AG09319 (cell line): ENCODE results near the gene ADORA2A.

ENCODE experiments used
- DNase-seq: peaks from one replicate; pipeline ENCODE4 v3.0.0-alpha.2; 2010; ENCODE audit warnings: low read depth; ENCODE audit errors: extremely low read depth
- CTCF ChIP-seq: IDR thresholded peaks from 2 replicates; pipeline ENCODE4 v1.5.1; 2011; ENCODE audit warnings: low read depth, mild to moderate bottlenecking, inconsistent platforms, low read length, moderate library complexity

ADORA2A gene

GRCh38 chr22:24457894-24458420, 30.6 kb downstream of the ADORA2A start:
- no peak for DNase-seq
- TF ChIP-seq CTCF, result no peak

GRCh38 chr22:24459911-24460310, 32.5 kb downstream of the ADORA2A start:
- no peak for TF ChIP-seq CTCF
- DNase-seq, result no peak

GRCh38 chr22:24460418-24461089, 33.2 kb downstream of the ADORA2A start:
- no peak for TF ChIP-seq CTCF
- no peak for DNase-seq

DNA sequence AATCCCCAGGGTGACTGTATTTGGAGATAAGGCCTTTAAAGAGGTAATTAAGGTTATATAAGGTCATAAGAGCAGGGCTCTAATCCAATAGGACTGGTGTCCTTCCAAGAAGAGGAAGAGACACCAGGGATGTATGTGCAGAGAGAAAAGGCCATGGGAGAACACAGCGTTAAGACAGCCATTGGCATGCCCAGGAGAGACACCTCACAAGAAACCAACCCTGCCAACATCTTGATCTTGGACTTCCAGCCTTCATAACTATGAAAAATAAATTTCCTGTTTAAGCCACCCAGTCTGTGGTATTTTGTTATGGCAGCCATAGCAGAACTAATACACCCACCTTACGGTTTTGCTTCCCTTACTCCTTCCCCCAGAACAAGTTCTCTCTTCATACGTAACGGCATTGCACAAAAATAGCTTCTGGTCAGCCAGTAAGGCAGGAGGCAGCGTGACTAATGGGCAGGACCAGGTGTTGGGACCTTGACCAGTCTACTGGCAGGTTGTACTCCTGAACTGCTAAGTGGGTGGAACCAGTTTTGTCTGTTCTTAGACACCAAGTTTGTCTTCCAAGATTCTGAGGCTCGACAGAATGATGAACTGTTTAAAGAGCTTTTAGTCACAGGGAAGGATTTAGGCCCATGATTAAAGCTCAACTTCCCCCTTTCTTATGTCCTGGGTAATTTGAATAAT, 35.8 kb downstream of the ADORA2A start:
- TF ChIP-seq CTCF, result no peak
- DNase-seq, result no peak

- no peak for TF ChIP-seq CTCF
Measured at GRCh38 chr22:24465566-24465965, 38.2 kb downstream of the ADORA2A start.

GRCh38 chr22:24465975-24466374, 38.6 kb downstream of the ADORA2A start:
- no peak for DNase-seq
- no peak for TF ChIP-seq CTCF

More at GRCh38 chr22:24465566-24465965, 38.2 kb downstream of the ADORA2A start:
- DNase-seq, result no peak

DNA sequence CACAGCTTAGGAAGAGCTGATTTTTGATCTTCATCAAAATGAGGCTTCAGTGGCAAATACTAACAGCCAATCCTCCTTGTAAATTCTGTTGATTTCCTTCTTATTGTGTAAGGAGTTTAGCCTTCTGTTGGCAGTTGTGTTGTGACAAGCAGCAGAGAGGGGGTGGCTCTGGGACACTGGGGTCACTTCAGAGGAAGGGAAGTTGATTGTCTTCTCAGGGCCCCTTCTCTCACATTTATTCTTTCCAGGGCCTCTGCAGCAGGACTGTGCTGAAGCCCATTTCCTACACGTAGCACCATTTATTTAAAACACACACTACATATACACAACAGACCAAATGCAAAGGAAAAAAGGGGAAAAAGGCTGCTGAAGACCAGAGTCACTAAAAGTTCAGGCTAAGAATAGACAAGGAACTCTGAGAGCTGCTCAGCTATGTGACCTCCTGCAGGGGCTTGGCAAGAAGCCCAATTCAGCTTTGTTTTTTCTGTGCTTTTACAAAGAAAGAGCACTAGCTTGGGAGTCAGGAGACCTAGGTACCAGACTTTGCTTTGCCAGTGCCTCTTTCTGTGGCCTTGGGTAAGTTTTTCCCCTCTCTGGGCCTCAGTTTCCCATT, 39.4 kb downstream of the ADORA2A start:
- DNase-seq, result no peak

More for the DNA sequence above, 39.4 kb downstream of the ADORA2A start:
- TF ChIP-seq CTCF, result no peak
